WERI-Rb-1 (cell line): Measurements from ENCODE around the gene TNIP1.

Source experiments
- DNase-seq: peaks from one replicate; pipeline ENCODE4 v3.0.0-alpha.2; 2020
- H3K27ac ChIP-seq: fragments of 250-450 bp; sonication (Bioruptor Pico); 2 replicates; pipeline ENCODE4 v1.5.1; 2020; ENCODE audit warnings: mild to moderate bottlenecking, moderate library complexity
- H3K27me3 ChIP-seq: fragments of 250-450 bp; sonication (Bioruptor Pico); 2 replicates; pipeline ENCODE4 v1.5.1; 2021; ENCODE audit warnings: mild to moderate bottlenecking, low read depth, moderate library complexity; ENCODE audit not compliant: insufficient read depth, severe bottlenecking
- H3K36me3 ChIP-seq: fragments of 250-450 bp; sonication (Bioruptor Pico); 2 replicates; pipeline ENCODE4 v1.5.1; 2020; ENCODE audit warnings: mild to moderate bottlenecking, moderate library complexity
- H3K4me3 ChIP-seq: 2 replicates; pipeline ENCODE4 v1.5.1; 2011; ENCODE audit warnings: low read depth, mild to moderate bottlenecking, control low read depth, low read length
- H3K9me3 ChIP-seq: fragments of 250-450 bp; sonication (Bioruptor Pico); 2 replicates; pipeline ENCODE4 v1.5.1; 2021; ENCODE audit warnings: mild to moderate bottlenecking, moderate library complexity; ENCODE audit not compliant: severe bottlenecking
- TF ChIP-seq, protein P1 (sequence below): IDR thresholded peaks from 2 replicates; pipeline ENCODE4 v1.5.1; 2011; ENCODE audit warnings: low read depth, mild to moderate bottlenecking, control low read depth, inconsistent platforms, low read length

Gene TNIP1

DNA sequence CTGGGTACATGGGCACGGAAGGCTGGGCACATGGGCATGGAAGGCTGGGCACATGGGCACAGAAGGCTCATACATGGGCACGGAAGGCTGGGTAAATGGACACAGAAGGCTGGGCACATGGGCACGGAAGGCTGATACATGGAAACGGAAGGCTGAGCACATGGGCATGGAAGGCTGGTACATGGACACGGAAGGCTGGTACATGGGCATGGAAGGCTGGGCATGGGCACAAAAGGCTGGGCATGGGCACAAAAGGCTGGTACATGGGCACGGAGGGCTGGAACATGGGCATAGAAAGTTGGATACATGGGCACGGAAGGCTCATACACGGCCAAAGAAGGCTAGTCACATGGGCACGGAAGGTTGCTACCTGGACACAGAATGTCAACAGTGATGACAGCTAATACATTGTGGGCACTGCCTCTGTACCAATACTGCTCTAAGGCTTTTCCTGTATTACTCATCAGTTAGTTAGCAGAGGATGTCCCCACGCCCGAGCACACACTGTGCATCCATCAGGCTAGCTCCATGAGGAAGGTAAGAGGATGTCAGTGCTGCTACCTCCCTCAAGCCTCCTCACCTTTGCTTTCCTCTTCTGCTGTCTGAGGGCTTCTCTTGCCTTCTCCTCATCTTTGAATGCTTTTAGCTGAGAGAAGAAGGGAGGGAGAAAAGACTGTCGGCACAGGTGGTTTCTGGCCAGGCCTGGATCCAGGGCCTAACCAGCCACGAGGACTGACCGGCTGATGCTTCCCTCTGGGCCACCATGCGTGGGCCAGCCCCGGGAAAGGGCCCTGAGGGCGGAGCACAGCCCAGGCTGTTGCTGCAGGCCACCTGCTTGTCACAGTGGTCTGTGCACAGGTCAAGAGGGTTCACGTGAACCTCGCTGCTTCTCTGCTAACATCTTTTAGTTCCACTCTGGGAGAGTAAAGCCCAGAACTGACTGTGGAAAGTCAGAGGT is 46.1 kb downstream of the TNIP1 start:
- H3K4me3 ChIP-seq = no peak overlapping the region

DNA sequence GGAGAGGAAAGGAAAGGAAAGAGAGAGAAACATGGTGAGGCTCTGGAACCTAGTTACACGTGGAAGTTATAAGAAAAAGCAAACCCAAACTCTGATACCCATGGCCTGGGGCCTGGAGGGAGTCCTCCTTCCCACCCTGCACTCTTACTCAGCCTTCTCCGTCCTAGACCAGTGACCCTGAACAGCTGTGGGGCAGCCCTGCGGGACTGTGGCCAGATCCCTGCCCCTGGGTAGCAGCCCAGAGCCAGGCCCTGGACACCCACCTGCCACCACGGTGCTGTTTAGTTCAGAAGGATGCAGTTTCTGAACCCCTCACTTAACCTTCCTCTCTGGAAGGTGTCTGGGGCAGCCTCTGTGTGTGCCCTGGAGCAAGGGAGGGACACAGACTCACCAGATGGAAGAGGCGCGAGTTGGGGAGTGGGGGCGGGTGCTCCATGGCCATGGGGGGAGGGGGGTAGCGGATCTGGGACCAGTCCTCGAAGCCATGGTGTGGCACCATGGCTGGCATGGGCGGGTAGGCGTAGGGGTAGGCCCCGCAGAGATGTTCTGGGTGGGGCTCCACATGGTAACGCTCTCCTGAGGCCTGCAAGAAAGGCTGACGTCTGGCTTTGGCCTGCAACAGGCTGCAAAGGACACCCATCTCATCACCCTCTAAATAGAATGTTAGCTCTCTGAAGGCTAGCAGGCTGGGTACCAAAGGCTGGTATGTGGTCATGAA is 47.5 kb downstream of the TNIP1 start:
- TF ChIP-seq, protein P1, sequence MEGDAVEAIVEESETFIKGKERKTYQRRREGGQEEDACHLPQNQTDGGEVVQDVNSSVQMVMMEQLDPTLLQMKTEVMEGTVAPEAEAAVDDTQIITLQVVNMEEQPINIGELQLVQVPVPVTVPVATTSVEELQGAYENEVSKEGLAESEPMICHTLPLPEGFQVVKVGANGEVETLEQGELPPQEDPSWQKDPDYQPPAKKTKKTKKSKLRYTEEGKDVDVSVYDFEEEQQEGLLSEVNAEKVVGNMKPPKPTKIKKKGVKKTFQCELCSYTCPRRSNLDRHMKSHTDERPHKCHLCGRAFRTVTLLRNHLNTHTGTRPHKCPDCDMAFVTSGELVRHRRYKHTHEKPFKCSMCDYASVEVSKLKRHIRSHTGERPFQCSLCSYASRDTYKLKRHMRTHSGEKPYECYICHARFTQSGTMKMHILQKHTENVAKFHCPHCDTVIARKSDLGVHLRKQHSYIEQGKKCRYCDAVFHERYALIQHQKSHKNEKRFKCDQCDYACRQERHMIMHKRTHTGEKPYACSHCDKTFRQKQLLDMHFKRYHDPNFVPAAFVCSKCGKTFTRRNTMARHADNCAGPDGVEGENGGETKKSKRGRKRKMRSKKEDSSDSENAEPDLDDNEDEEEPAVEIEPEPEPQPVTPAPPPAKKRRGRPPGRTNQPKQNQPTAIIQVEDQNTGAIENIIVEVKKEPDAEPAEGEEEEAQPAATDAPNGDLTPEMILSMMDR = no peak
- DNase-seq = no peak
- Histone ChIP-seq H3K27me3 (no peaks in the 10 kb centered on the region), H3K4me3 (no peak overlapping the region), H3K27ac (no peak overlapping the region), H3K36me3 (peaks cover 27% of the 10 kb centered on the region), H3K9me3 (no peaks in the 10 kb centered on the region)

More for the DNA sequence above, 46.1 kb downstream of the TNIP1 start:
- H3K27me3 ChIP-seq = no peaks in the 10 kb centered on the region
- DNase-seq = no peak
- TF ChIP-seq, protein P1 = no peak
- no peak overlapping the region for H3K27ac ChIP-seq
- H3K36me3 ChIP-seq = peaks cover 24% of the 10 kb centered on the region
- no peaks in the 10 kb centered on the region for H3K9me3 ChIP-seq

DNA sequence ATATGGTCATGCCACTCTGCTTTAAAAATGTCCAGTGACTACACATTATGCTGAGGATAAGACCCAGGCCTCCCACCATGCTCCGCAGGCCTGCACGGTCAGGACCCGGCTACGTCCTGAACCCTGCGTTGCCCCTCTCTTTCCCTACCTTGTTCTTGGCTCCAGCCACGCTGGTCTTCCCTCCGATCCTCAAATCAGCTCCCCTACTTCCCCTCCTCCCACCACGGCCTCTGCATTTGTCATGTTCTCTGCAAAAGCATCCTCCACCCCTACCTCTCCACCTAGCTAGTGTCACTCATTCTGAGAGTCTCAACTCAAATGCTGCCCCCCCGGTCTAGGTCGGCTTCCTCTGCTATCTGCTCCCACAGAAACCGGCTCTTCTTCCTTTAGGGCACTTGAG is 49.3 kb downstream of the TNIP1 start:
- Histone ChIP-seq H3K27ac (no peak overlapping the region), H3K9me3 (no peaks in the 10 kb centered on the region), H3K36me3 (peaks cover 34% of the 10 kb centered on the region), H3K4me3 (no peak overlapping the region), H3K27me3 (no peaks in the 10 kb centered on the region)
- TF ChIP-seq, protein P1 = no peak
- no peak for DNase-seq

DNA sequence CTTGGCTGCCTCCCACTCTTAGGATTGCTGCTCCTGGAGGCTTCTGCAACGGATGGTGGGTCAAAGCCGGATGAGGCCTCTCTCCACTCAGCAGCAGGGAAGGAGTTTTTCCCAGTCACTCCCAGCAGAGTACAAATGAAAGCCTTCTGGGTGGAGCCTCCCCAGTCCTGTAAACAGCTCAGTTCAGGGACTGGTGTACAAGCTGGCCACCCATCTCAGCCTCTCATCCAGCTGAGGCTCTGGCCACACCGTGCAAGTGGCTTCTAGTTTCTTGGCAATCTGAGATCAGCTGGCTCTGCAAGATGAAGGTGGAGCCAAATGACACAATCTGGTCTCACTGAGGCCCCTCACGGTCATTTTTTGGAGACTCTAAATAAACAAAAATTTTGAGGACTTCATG is 50.5 kb downstream of the TNIP1 start:
- no peaks in the 10 kb centered on the region for H3K9me3 ChIP-seq
- H3K36me3 ChIP-seq = peaks cover 31% of the 10 kb centered on the region
- TF ChIP-seq, protein P1 = no peak
- no peak for DNase-seq
- H3K27me3 ChIP-seq = no peaks in the 10 kb centered on the region
- no peak overlapping the region for H3K4me3 ChIP-seq
- no peak overlapping the region for H3K27ac ChIP-seq

DNA sequence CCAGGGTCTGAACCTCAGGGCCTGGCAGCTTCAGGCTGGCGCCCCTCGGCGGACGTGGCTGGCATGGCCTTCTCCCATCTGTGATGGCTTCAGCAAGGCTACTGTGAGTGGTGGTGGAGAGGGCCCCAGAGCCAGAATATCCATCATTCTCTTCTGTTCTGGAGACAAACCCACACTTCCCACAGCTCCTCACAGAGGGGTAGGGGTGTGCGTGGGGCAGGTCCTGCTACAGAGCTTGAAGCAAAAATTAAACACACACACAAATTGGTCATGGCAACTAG is 50.8 kb downstream of the TNIP1 start:
- no peaks in the 10 kb centered on the region for H3K9me3 ChIP-seq
- no peaks in the 10 kb centered on the region for H3K27me3 ChIP-seq
- DNase-seq = no peak
- H3K4me3 ChIP-seq = no peak overlapping the region
- peaks cover 27% of the 10 kb centered on the region for H3K36me3 ChIP-seq
- no peak overlapping the region for H3K27ac ChIP-seq
- TF ChIP-seq, protein P1 = no peak
